GM23248 (cell line): ENCODE data around the gene MASP1. TPM values are rescaled to one million over a fixed set of nuclear protein-coding genes. Genes with fewer than 3 reads are reported as not detected.

Experiments used
- DNase-seq: peaks from one replicate; pipeline ENCODE4 v3.0.0-alpha.2; 2015
- H2AFZ ChIP-seq: fragments of 200-600 bp; sonication (generic); 2 replicates; pipeline ENCODE4 v1.6.1; 2016; ENCODE audit warnings: antibody characterized with exemption
- H3F3A ChIP-seq: fragments of 200-600 bp; sonication (generic); 2 replicates; pipeline ENCODE4 v1.6.1; 2016; ENCODE audit warnings: mild to moderate bottlenecking, antibody characterized with exemption, mixed run types; ENCODE audit not compliant: insufficient read depth
- H3K27ac ChIP-seq: fragments of 200-600 bp; sonication (generic); 2 replicates; pipeline ENCODE4 v1.5.1; 2016; ENCODE audit warnings: mild to moderate bottlenecking
- H3K27me3 ChIP-seq: fragments of 200-600 bp; sonication (generic); replicated peaks from 2 replicates; pipeline ENCODE4 v1.6.1; 2016; ENCODE audit warnings: mild to moderate bottlenecking; ENCODE audit not compliant: insufficient read depth
- H3K36me3 ChIP-seq: fragments of 200-600 bp; sonication (generic); 2 replicates; pipeline ENCODE4 v1.6.1; 2016; ENCODE audit warnings: low read depth, mild to moderate bottlenecking
- H3K4me1 ChIP-seq: fragments of 200-600 bp; sonication (generic); 2 replicates; pipeline ENCODE4 v1.6.1; 2016; ENCODE audit warnings: mild to moderate bottlenecking; ENCODE audit not compliant: insufficient read depth
- H3K4me2 ChIP-seq: fragments of 200-600 bp; sonication (generic); one replicate; pipeline ENCODE4 v1.6.1; 2016; ENCODE audit warnings: mild to moderate bottlenecking; ENCODE audit not compliant: unreplicated experiment
- H3K4me3 ChIP-seq: fragments of 200-600 bp; sonication (generic); 2 replicates; pipeline ENCODE4 v1.5.1; 2016; ENCODE audit warnings: mild to moderate bottlenecking
- H3K79me2 ChIP-seq: fragments of 200-600 bp; sonication (generic); 2 replicates; pipeline ENCODE4 v1.6.1; 2016; ENCODE audit warnings: mild to moderate bottlenecking; ENCODE audit not compliant: insufficient read depth
- H3K9ac ChIP-seq: fragments of 200-600 bp; sonication (generic); 2 replicates; pipeline ENCODE4 v1.6.1; 2016; ENCODE audit warnings: mild to moderate bottlenecking
- H3K9me2 ChIP-seq: fragments of 200-600 bp; sonication (generic); 2 replicates; pipeline ENCODE4 v1.6.1; 2016; ENCODE audit warnings: mixed run types, mild to moderate bottlenecking, moderate library complexity; ENCODE audit not compliant: insufficient read depth
- H3K9me3 ChIP-seq: fragments of 200-600 bp; sonication (generic); one replicate; pipeline ENCODE4 v1.6.1; 2017; ENCODE audit warnings: low read depth
- H4K20me1 ChIP-seq: fragments of 200-600 bp; sonication (generic); 2 replicates; pipeline ENCODE4 v1.6.0; 2016; ENCODE audit not compliant: insufficient read depth
- EZH2 ChIP-seq: fragments of 200-600 bp; sonication (generic); IDR thresholded peaks from 2 replicates; pipeline ENCODE4 v1.6.1; 2018; ENCODE audit warnings: antibody characterized with exemption, mild to moderate bottlenecking; ENCODE audit not compliant: insufficient read depth, poor library complexity, severe bottlenecking
- EZH2phosphoT487 ChIP-seq: fragments of 200-600 bp; sonication (generic); IDR thresholded peaks from 2 replicates; pipeline ENCODE4 v1.6.1; 2018; ENCODE audit warnings: antibody characterized with exemption, moderate library complexity, mild to moderate bottlenecking, low read depth; ENCODE audit not compliant: insufficient read depth
- WGBS, 2 experiments: methylation state at CpG; one replicate each; pipeline ENCODE4 v1.1.6; 2015 to 2017; ENCODE audit warnings: low lambda C conversion rate in 2 of 2, low coverage in 1 of 2; ENCODE audit errors: missing lambda C conversion rate in 2 of 2; 5-methylcytosine and 5-hydroxymethylcytosine counted together
- in situ Hi-C: fragments of 300-500 bp; cut with MboI; formaldehyde crosslinking; loops from 2 replicates; pipeline ENCODE4 v1.15.0; 2020
- polyA plus RNA-seq: library from polyadenylated mRNA; unstranded; fragments of >200 nt; fragmentation: Nextera tagmentation; extraction: Ambion mirVana; gene quantifications from 2 replicates; pipeline ENCODE4 v1.2.1, GENCODE V29; 2016
- total RNA-seq: library from RNA; depleted of rRNA; stranded (reverse); fragments of >200 nt; shearing (Covaris generic); gene quantifications from 2 replicates; pipeline ENCODE4 v1.2.3, GENCODE V29; 2014

The MASP1 gene
- total and polyA plus RNA-seq, 2 experiments from 2014 or later: 32.8 to 52.3 TPM

GRCh38 chr3:187230011-187230410 lies 61.5 kb downstream of the MASP1 start:
- peaks cover 18% of the 10 kb centered on the region; the same call in 1 of the 2 replicates for H3F3A ChIP-seq
- no peak overlapping the region for H3K4me2 ChIP-seq
- TF ChIP-seq EZH2 (no peak), EZH2phosphoT487 (no peak)
- H3K27ac ChIP-seq: no peak overlapping the region
- H3K9me2 ChIP-seq: no peaks in the 10 kb centered on the region
- no peak overlapping the region for H3K4me3 ChIP-seq
- no peaks in the 10 kb centered on the region for H3K79me2 ChIP-seq
- in situ Hi-C loops: no loop called here
- H3K36me3 ChIP-seq: no peaks in the 10 kb centered on the region
- no peaks in the 10 kb centered on the region for H3K27me3 ChIP-seq
- H4K20me1 ChIP-seq: no peaks in the 10 kb centered on the region
- no peak overlapping the region for H2AFZ ChIP-seq
- 90 to 95% methylated on average over 1 of the region's 1 CpG for WGBS, 2 experiments
- no peak overlapping the region for H3K9ac ChIP-seq
- DNase-seq: peak; percentile 34
- no peaks in the 10 kb centered on the region for H3K9me3 ChIP-seq
- H3K4me1 ChIP-seq: peaks cover 18% of the 10 kb centered on the region

DNA sequence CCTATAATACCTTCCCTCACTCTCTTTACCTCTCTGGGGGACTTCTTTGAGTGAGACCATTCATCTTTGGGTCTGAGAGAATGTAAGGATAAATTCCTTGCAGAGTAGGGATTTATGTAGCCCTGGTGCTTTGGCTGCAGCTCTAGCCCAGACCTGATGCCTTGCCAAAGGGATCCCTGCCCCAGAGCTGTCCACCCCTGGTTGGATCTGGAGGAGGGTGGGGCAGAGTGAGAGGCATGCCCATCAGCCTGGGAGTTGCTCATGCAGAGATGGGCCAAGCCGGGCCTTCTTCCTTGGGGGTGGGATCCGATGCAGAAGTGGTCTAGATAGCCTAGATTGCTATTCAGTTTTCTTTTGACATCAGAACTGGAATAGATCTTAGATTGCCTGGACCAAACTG lies 62.8 kb downstream of the MASP1 start:
- Histone ChIP-seq H3K27ac (no peak overlapping the region), H3K4me1 (peaks cover 18% of the 10 kb centered on the region), H3K9ac (no peak overlapping the region), H3K4me2 (no peak overlapping the region), H3K4me3 (no peak overlapping the region), H2AFZ (no peak overlapping the region), H3F3A (peaks cover 18% of the 10 kb centered on the region; the same call in 1 of the 2 replicates), H3K9me2 (no peaks in the 10 kb centered on the region), H3K79me2 (no peaks in the 10 kb centered on the region), H3K36me3 (no peaks in the 10 kb centered on the region), H3K9me3 (no peaks in the 10 kb centered on the region), H4K20me1 (no peaks in the 10 kb centered on the region), H3K27me3 (no peaks in the 10 kb centered on the region)
- WGBS, 2 experiments: 94 to 100% methylated on average over 2 of the region's 2 CpGs
- in situ Hi-C loops: loop anchor here (10.0 kb wide), 1 partner anchor 86 kb away; no protein-coding TSS in a partner anchor
- DNase-seq: peak; percentile 10
- TF ChIP-seq EZH2 (no peak), EZH2phosphoT487 (no peak)

DNA sequence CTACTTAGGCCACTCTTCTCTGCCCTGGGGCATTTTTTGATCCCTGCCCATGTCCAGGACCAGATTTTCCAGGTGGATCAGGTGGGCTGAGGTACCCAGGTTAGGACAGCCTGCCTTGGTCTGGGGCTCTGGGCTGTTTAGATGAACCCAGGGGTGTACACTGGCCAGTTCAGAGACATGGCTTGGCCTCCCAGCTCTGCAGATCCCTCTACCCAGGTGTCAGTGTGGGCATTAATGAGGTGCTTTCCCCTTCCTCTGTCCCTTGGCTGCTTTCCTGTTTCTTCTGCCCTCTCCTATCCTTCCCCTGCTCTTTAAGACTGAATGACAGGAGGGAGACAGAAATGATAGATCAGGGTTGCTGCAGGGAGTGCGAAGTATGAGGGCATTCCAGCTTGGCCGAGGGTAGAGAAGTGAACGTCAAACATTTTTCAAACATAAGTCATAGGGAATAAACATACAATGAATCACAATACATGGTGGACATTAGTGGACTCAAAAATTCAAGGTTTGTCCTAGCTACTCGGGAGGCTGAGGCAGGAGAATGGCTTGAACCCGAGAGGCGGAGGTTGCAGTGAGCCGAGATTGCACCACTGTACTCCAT lies 63.8 kb downstream of the MASP1 start:
- Histone ChIP-seq H3K9me2 (no peaks in the 10 kb centered on the region), H3K36me3 (no peaks in the 10 kb centered on the region), H4K20me1 (no peaks in the 10 kb centered on the region), H3K27me3 (no peaks in the 10 kb centered on the region), H3K4me2 (peak overlapping the region; percentile 19), H3K27ac (0 out of 2 replicates have a peak overlapping the region, but pooled peaks have one; percentile 23), H3K79me2 (no peaks in the 10 kb centered on the region), H2AFZ (no peak overlapping the region), H3K9ac (no peak overlapping the region), H3K4me3 (no peak overlapping the region), H3F3A (peaks cover 18% of the 10 kb centered on the region; the same call in 1 of the 2 replicates), H3K4me1 (peaks cover 18% of the 10 kb centered on the region), H3K9me3 (no peaks in the 10 kb centered on the region)
- DNase-seq: peak; percentile 89
- no peak for TF ChIP-seq EZH2
- TF ChIP-seq EZH2phosphoT487: no peak
- WGBS, 2 experiments: 43 to 50% methylated on average over 7 of the region's 7 CpGs
- in situ Hi-C loops: loop anchor here (10.0 kb wide), 1 partner anchor 87 kb away; no protein-coding TSS in a partner anchor

DNA sequence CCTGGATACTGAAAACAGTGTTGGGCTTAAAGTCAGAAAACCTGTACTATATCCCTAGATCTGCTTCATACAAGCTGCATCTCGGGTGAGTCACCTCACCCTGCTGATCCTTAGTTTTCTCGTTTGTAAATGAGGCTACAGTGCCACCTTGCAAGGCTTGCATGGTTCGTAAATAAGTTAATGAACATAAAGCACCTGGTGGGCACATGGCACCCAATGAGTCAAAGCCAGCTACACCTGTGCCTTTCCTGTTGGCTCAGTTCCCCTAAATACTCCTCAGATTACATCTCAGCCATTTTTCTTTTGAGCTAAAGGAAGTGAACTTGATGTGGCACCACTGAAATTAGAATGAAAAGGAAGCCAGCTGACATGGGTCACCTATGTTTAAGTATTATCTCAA lies 67.7 kb downstream of the MASP1 start:
- Histone ChIP-seq H3K9me3 (no peaks in the 10 kb centered on the region), H3K27ac (no peak overlapping the region), H2AFZ (no peak overlapping the region), H3F3A (peaks cover 12% of the 10 kb centered on the region; the same call in 1 of the 2 replicates), H3K4me3 (no peak overlapping the region), H3K4me1 (peaks cover 18% of the 10 kb centered on the region), H3K9me2 (no peaks in the 10 kb centered on the region), H3K4me2 (no peak overlapping the region), H3K27me3 (no peaks in the 10 kb centered on the region), H4K20me1 (no peaks in the 10 kb centered on the region), H3K9ac (no peak overlapping the region), H3K79me2 (no peaks in the 10 kb centered on the region), H3K36me3 (no peaks in the 10 kb centered on the region)
- peak; percentile 23 for DNase-seq
- no peak for TF ChIP-seq EZH2phosphoT487
- TF ChIP-seq EZH2: no peak
- WGBS, 2 experiments: 78 to 92% methylated on average over 3 of the region's 3 CpGs
- in situ Hi-C loops: loop anchor here (5.0 to 10.0 kb wide), 2 partner anchors 91 to 459 kb away; no protein-coding TSS in a partner anchor
